GM19395 (cell line): ENCODE results near the gene MRPL18.

Experiments used
- ATAC-seq: cut with Tn5 transposase; IDR thresholded peaks from one replicate; pipeline ENCODE4 v1.9.1; 2021; ENCODE audit warnings: mild to moderate bottlenecking, moderate library complexity; ENCODE audit not compliant: unreplicated experiment

MRPL18 gene

DNA sequence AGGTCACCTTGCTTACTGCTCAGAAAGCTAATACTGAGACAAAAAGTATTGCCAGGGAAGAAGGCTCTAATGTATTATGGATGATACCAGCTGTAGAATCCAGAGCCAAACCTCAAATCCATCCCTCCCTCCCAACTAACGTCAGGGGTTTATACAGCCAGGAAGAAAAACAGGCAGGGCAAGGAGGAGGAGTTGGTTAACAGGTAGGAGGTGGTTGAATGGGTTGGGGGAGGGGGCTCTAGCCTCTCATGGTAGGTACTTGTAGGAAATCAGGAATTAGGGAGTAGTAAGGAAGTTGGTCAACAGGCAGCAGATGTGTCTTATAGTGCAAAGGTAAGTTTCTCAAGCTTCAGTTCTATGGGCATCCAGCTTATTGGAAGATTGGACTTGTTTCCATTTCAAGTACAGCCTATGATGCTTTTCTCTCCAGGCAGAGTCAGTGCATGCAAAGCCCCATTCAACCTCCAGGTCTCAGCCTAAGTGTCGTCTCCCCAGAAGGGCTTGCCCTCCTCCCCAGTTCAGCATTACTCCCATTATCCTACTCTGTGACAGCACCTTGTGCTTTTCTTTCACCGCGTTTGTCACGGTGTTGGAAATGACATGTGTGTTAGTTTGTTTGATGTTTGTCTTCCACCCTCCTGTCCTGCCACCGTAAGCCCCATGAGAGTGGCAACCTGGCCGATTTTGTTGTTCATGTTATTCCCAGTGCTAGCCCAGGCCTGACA lies 47.9 kb downstream of the MRPL18 start:
- no peak for ATAC-seq

DNA sequence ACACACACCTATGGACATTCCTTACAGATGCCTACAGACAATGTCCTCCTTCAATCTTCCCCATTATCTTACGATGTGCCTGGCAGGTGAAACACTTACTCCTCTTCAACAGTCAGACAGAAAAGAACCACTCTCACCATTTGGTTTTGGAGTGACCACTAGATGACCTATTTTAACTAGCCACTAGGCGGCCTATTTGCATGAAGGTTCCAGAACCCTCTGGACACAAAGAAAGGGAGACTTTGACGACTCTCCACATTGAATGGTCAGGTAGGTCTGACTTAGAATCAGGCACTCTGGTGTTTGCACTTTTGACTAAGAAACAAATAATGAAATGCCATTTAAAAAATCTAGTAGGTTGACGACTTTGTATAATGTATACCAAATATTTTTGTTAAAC lies 51.8 kb downstream of the MRPL18 start:
- ATAC-seq = no peak

DNA sequence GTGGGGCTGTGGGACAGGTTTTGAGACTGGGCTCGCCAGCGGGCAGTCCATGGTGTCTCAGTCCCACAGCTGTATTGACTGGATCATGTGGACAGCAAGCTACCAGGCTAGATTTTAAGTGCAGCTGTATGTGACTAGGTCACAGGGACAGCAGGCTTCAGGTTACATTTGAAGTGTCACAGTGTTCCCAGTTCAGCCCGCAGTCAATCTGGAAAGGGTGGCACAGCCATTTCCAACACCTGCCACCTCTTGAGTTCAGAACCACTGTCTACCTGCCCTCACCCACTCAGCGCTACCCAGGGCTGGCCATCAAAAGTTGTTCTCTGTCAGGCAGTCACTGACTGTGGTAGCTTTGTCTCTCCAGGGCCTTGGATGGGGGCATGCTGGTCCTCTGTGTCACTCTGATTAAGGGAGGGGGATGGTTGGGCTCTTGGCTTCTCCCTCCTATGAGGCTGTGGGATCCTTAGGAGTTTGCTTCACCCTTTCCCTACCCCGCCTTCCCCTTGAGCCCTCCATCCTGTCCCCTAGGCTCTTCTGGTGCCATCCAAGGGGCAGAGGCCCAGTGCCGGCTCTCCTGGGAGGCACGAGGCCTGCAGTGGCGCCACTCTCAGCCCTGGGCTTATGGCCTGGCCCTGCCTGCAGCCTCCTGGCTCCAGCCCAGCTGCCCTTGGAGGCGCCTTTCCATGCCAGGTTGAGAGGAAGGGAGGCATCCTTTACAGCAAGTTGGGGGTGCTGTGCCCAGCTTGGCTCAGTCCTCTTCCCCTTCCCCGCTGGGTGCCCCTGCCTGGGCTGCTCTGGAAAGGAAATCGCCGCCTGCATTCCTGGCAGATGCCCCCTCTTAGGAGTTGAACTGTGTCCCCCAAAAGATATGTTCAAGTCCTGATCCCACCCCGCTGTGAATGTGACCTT lies 54.7 kb downstream of the MRPL18 start:
- no peak for ATAC-seq
